Common myeloid progenitor, CD34-positive (primary cell): ENCODE data around the gene CAGE1.

Source experiments
- CTCF ChIA-PET: fragments of 350-600 bp; sonication (Branson Sonifier 250); formaldehyde crosslinking; loops from one replicate; lab custom pipeline; 2021; ENCODE audit warnings: antibody characterized with exemption; lab: Charles Lee
- POLR2A ChIA-PET: fragments of 350-600 bp; sonication (Branson Sonifier 250); formaldehyde crosslinking; loops from one replicate; lab custom pipeline; 2021; ENCODE audit warnings: antibody characterized with exemption; lab: Charles Lee
- DNase-seq, 3 donors: peaks; one replicate each; pipeline versions ENCODE4 v3.0.0 to v3.0.0-alpha.2; 2013
- H3K27ac ChIP-seq, 2 experiments: 1 replicate in 1 of 2; 2 replicates in 1 of 2; pipeline ENCODE4 v1.7.0; 2013; ENCODE audit warnings: inconsistent platforms in 2 of 2, low read length in 2 of 2, mild to moderate bottlenecking in 2 of 2, low read depth in 1 of 2, moderate library complexity in 1 of 2; ENCODE audit not compliant: severe bottlenecking in 2 of 2, insufficient read depth in 1 of 2, poor library complexity in 1 of 2
- H3K27me3 ChIP-seq, 5 experiments: replicated peaks in 2 of 5; 1 replicate in 3 of 5; 2 replicates in 2 of 5; pipeline versions ENCODE4 v1.6.1 to v1.7.0; 2013; ENCODE audit warnings: low read length in 4 of 5, mild to moderate bottlenecking in 2 of 5, moderate library complexity in 2 of 5, inconsistent platforms in 1 of 5; ENCODE audit not compliant: insufficient read depth in 5 of 5, control insufficient read depth in 4 of 5
- H3K36me3 ChIP-seq, 4 experiments: 1 replicate in 2 of 4; 2 replicates in 2 of 4; pipeline versions ENCODE4 v1.6.1 to v1.7.0; 2013; ENCODE audit warnings: low read length in 3 of 4, control low read depth in 1 of 4, mild to moderate bottlenecking in 1 of 4; ENCODE audit not compliant: control insufficient read depth in 4 of 4, insufficient read depth in 4 of 4
- H3K4me1 ChIP-seq, 4 experiments: 1 replicate in 3 of 4; 2 replicates in 1 of 4; pipeline versions ENCODE4 v1.6.1 to v1.7.1; 2013; ENCODE audit warnings: low read length in 3 of 4, mild to moderate bottlenecking in 3 of 4, control low read depth in 1 of 4, inconsistent platforms in 1 of 4, moderate library complexity in 1 of 4; ENCODE audit not compliant: control insufficient read depth in 4 of 4, insufficient read depth in 4 of 4; ENCODE audit errors: control extremely low read depth in 1 of 4
- H3K4me3 ChIP-seq, 7 experiments: 1 replicate in 4 of 7; 2 replicates in 3 of 7; pipeline versions ENCODE4 v1.5.1 to v1.7.0; 2013; ENCODE audit warnings: mild to moderate bottlenecking in 7 of 7, low read length in 6 of 7, moderate library complexity in 6 of 7, inconsistent platforms in 2 of 7, low read depth in 2 of 7, control low read depth in 1 of 7; ENCODE audit not compliant: insufficient read depth in 4 of 7, control insufficient read depth in 1 of 7; ENCODE audit errors: extremely low read depth in 1 of 7
- H3K9me3 ChIP-seq, 5 experiments: 1 replicate in 4 of 5; 2 replicates in 1 of 5; pipeline versions ENCODE4 v1.6.1 to v1.7.1; 2013; ENCODE audit warnings: low read length in 4 of 5, mild to moderate bottlenecking in 2 of 5, inconsistent platforms in 1 of 5, low read depth in 1 of 5, moderate library complexity in 1 of 5; ENCODE audit not compliant: control insufficient read depth in 4 of 5, insufficient read depth in 2 of 5; ENCODE audit errors: control extremely low read depth in 1 of 5
- WGBS: methylation state at CpG from one replicate; pipeline ENCODE4 v1.1.5; 2013; ENCODE audit not compliant: insufficient coverage; 5-methylcytosine and 5-hydroxymethylcytosine counted together

The CAGE1 gene

GRCh38 chr6:7304821-7305220 is 84.7 kb downstream of the CAGE1 start:
- CTCF ChIA-PET, result no interaction called here
- POLR2A ChIA-PET, result no interaction called here
- H3K36me3 ChIP-seq, result peaks cover 10 to 87% (median 66%) of the 10 kb centered on the region in 4 experiments
- H3K27me3 ChIP-seq, result no peaks in the 10 kb centered on the region
- no peak overlapping the region for H3K27ac ChIP-seq
- peaks cover 0 to 11% (median 5%) of the 10 kb centered on the region in 4 experiments for H3K4me1 ChIP-seq
- no peak overlapping the region for H3K4me3 ChIP-seq
- WGBS, result 86% methylated on average over 1 of the region's 1 CpG
- peaks cover 0 to 2% (median 0%) of the 10 kb centered on the region in 5 experiments for H3K9me3 ChIP-seq
- no peak for DNase-seq

DNA sequence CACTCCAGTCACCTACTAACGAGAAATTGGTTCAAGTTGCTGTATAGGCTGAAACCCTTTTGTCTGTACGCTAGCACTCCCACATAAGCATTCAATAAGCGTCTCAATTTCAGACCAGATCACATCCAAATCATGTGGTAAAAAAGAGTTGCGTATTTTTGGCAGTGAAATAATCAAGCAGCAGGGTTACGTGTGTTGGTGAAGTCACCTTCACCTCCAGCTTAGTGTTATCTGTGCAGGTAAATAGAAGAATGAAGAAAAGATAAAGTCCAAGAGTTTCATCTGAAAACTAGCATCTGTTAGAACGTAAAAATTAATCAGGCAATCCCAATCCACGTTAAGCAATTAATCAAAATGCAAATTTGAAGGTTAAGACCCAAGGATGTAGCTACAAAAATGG is 87.8 kb downstream of the CAGE1 start:
- POLR2A ChIA-PET, result no interaction called here
- no peaks in the 10 kb centered on the region for H3K27me3 ChIP-seq
- CTCF ChIA-PET, result interaction anchor here (0.7 to 1.1 kb wide), 4 partner anchors 14 to 30 kb away, joined by 3 to 4 read pairs (median 4); no protein-coding TSS in a partner anchor
- no peaks in the 10 kb centered on the region for H3K4me1 ChIP-seq
- 78% methylated on average over 1 of the region's 7 CpGs for WGBS
- no peak overlapping the region for H3K4me3 ChIP-seq
- peaks cover 4 to 89% (median 60%) of the 10 kb centered on the region in 4 experiments for H3K36me3 ChIP-seq
- H3K9me3 ChIP-seq, result no peaks in the 10 kb centered on the region
- no peak overlapping the region for H3K27ac ChIP-seq
- no peak for DNase-seq

DNA sequence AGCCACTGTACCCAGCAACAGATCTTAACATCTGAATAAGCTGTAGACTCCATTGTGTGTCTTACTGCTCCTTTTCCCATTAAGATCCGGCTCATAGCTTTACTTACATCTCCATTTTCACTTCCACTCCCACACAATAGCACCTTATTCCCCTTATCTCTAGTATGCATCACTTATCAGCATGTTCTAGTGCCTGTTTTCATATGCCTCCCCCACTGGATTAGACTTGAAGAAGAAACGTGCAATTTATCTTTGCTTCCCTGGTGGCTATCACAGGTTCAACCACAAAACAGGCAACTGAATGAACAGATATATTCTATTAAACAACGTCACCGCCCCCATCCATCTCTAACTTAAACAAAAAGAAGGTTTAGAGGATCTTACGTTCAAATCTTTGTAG is 88.6 kb downstream of the CAGE1 start:
- H3K36me3 ChIP-seq, result peaks cover 4 to 90% (median 63%) of the 10 kb centered on the region in 4 experiments
- no peaks in the 10 kb centered on the region for H3K4me1 ChIP-seq
- H3K9me3 ChIP-seq, result no peaks in the 10 kb centered on the region
- 93% methylated on average over 5 of the region's 5 CpGs for WGBS
- ChIA-PET POLR2A (no interaction called here), CTCF (interaction anchor here (1.2 to 1.3 kb wide), 2 partner anchors 9 to 90 kb away, joined by 3 read pairs; no protein-coding TSS in a partner anchor)
- H3K27ac ChIP-seq, result no peak overlapping the region
- no peak overlapping the region for H3K4me3 ChIP-seq
- H3K27me3 ChIP-seq, result no peaks in the 10 kb centered on the region
- DNase-seq, result no peak

GRCh38 chr6:7298113-7298512 is 91.4 kb downstream of the CAGE1 start:
- ChIA-PET CTCF (interaction anchor here (0.5 to 1.5 kb wide), 3 partner anchors 21 to 333 kb away, joined by 3 to 7 read pairs (median 3); partner anchors contain the start of genes CAGE1 and RIOK1), POLR2A (no interaction called here)
- Histone ChIP-seq H3K4me1 (no peaks in the 10 kb centered on the region), H3K27me3 (no peaks in the 10 kb centered on the region), H3K36me3 (peaks cover 5 to 90% (median 53%) of the 10 kb centered on the region in 4 experiments), H3K4me3 (no peak overlapping the region), H3K9me3 (no peaks in the 10 kb centered on the region), H3K27ac (no peak overlapping the region)
- no peak for DNase-seq
- no CpG with 5 or more reads among the region's 1 CpG for WGBS

- ChIA-PET CTCF (no interaction called here), POLR2A (no interaction called here)
- no peaks in the 10 kb centered on the region for H3K27me3 ChIP-seq
- no peak for DNase-seq
- WGBS, result 100% methylated on average over 1 of the region's 2 CpGs
- no peak overlapping the region for H3K27ac ChIP-seq
- H3K9me3 ChIP-seq, result no peaks in the 10 kb centered on the region
- H3K4me3 ChIP-seq, result no peak overlapping the region
- H3K4me1 ChIP-seq, result no peaks in the 10 kb centered on the region
- peaks cover 9 to 90% (median 56%) of the 10 kb centered on the region in 4 experiments for H3K36me3 ChIP-seq
Measured at GRCh38 chr6:7296602-7297001, 92.9 kb downstream of the CAGE1 start.

GRCh38 chr6:7295916-7296315 is 93.6 kb downstream of the CAGE1 start:
- WGBS, result no CpG with 5 or more reads among the region's 3 CpGs
- Histone ChIP-seq H3K4me3 (no peak overlapping the region), H3K9me3 (no peaks in the 10 kb centered on the region), H3K36me3 (peaks cover 9 to 90% (median 56%) of the 10 kb centered on the region in 4 experiments), H3K27me3 (no peaks in the 10 kb centered on the region), H3K4me1 (no peaks in the 10 kb centered on the region), H3K27ac (no peak overlapping the region)
- POLR2A ChIA-PET, result no interaction called here
- DNase-seq, result no peak
- CTCF ChIA-PET, result no interaction called here

DNA sequence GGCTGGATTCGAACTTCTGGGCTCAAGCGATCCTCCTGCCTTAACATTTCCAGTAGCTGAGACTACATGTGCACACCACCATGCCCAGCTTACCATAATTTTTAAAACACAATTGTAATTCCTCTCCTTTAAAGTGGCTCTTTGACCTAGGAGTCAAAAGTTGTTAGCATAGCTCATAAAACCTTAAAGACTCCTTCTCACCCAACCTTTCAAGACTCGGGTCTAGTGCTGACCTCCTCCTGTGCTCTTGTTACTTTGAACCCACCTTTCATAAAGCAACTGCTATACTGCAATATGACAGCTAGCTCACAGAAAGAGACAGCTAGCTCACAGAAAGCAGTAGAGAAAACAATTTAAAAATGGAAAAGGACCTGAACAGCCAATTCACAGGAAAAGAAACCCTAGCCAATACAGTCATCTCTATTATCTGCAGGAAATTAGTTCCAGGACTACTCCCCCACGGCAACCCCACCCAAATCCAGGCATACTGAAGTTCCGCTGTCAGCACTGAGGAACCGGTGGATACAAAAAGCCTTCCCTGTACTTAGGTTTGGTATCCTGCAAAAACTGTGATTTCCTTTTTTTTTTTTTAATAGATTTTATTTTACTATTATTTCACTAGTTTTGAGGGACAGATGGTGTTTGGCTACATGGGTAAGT is 96.8 kb downstream of the CAGE1 start:
- Histone ChIP-seq H3K36me3 (peaks cover 12 to 88% (median 54%) of the 10 kb centered on the region in 4 experiments), H3K9me3 (no peaks in the 10 kb centered on the region), H3K27me3 (no peaks in the 10 kb centered on the region), H3K4me1 (no peaks in the 10 kb centered on the region), H3K27ac (no peak overlapping the region), H3K4me3 (no peak overlapping the region)
- DNase-seq, result no peak
- WGBS, result 100% methylated on average over 1 of the region's 6 CpGs
- ChIA-PET CTCF (interaction anchor here (0.9 to 3.4 kb wide), 6 partner anchors 10 to 329 kb away, joined by 3 to 22 read pairs (median 4); no protein-coding TSS in a partner anchor), POLR2A (interaction anchor here (0.6 kb wide), 1 partner anchor 51 kb away, joined by 4 read pairs; no protein-coding TSS in a partner anchor)
